NCI-H1694 (cell line): Measurements from ENCODE around the gene PLCH2.
A peak's percentile ranks its signal among the peaks of the same experiment; 100 is the strongest.

Source experiments
- DNase-seq: peaks from one replicate; lab custom pipeline; 2025; lab: John Stamatoyannopoulos, UW

The PLCH2 gene

DNA sequence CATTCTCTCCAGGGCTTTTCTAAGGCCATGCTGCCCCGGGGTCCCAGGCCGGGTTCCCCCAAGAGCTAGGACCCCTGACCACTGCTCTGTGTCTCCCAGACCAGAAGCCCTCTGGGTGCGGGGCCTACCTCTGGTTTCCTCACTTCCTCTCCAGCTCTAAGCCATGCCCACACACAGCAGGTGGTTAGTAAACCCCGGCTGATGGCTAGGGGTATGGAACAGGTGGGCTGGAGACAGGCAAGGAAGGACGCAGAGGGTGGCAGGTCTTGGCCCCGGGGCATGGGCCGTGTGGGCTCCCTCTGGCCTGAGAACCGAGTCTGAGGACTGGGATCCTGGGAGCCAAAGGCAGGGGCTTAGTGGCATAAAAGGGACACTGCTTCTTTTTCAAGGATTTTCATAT lies 15.9 kb upstream of the PLCH2 start:
- no peak for DNase-seq

DNA sequence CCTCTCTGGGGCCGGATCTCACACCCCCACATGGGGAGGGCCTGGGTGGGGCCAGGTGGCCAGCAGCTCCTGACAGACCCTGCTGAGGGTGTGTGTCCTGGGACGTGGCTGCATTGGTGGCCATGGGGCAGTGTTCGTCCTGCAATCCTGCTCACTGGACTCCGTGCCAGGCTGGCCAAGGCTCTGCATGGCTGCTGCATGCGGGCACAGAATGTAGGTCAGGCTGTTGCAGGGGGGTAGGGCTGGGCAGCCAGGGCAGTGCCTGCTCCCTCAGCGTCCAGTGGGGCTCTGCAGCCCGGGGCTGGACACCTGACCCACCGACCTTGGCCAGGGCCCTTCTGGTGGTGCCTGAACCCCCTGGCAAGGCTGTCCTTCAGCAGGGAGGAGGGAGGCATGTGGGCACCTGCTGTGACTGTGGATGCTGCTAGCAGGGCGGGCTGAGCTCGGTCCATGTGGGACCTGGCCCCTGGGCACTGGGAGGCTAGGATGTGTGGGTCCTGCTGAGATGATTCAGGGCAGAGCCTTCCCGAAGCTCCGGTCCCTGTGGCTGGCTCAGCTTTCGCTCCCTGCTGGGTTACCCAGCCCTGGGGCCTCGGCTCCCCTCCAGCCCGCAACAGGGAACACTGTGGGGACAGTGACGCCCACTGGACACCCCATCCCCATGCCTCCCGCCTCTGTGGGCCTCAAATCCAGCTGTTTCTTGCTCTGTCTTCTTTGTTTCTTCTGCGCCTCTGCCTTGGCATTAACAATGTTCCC lies 14.9 kb upstream of the PLCH2 start:
- no peak for DNase-seq

DNA sequence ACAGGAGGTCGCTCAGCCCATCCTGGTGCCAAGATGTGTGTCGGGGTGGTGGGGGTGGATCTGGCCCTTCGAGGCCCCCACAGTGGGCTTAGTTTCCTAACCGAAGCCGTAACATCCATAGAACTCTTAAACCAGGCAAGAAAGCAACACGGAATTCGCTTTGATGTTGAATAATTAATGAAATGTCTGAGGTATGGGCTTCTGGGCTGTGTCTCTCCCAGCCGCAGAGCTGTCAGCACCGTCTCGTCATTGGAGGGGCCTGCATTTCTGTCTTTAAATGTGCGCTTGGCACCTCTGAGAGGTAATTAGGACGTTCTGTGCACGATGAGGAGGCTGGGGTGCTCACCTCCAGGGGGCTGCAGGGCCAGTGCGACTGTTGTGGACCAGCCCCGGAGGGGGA lies 13.3 kb upstream of the PLCH2 start:
- DNase-seq = no peak

DNA sequence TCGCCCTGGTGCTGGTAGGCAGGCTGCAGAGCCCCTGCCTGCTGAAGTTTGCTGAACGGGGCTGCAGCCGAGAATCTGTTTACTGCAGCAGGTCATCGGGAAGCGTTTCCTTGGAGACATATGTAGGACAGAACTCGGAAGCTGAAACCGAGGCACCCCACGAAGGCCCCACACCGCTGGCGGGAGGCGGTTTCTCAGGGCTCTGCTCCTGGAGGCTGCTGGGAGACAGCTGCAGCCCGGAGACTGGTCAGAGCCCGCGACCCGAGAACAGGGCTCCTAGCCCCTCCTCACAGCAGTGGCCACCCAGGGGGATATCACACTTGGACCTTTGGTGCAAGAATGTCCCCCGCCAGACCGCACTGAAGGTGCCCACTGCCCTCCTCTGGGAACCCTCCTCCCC lies 12.7 kb upstream of the PLCH2 start:
- no peak for DNase-seq

DNA sequence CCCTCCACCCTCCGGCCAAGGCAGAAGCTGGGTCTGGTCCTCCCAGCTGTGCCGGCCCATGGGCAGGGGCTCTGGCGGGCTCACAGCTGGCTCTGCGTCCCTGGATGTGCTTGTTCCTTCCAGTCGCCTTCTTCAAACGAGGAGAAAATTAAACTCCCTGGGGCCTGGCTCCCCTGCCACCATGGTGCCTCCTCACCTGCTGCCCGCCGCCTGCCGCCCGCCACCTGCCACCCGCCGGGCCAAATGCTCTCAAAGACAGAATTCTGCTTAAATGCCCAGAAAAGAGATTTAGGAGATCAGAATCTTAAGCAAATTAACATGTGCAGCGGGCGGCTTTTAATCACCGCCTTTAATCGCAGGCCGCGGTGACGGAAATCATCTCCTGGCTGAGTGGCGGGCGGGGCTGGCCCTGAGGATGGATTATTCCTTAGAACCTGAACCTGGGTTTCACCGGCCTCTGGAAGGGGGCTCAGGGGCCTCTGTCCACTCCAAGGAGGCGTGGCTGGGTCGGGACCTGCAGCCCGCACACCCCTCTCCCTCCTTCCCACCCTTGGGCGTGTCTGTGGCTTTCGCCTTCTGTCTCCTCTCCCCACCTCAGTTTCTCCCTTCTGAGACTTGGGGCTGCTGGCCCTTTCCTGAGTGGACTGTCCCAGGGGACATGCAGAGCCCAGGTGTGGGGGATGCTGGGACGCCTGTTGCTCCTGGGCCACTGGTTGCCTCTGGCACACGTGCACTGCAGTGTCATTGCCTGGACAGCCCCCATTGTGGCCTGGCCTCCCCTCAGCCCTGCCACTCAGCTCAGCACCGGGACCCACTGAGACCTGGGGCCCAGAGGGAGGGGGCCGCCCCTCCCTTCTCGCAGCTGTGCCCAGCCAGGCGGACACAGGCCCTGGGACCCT lies 10.5 kb upstream of the PLCH2 start:
- no peak for DNase-seq

DNA sequence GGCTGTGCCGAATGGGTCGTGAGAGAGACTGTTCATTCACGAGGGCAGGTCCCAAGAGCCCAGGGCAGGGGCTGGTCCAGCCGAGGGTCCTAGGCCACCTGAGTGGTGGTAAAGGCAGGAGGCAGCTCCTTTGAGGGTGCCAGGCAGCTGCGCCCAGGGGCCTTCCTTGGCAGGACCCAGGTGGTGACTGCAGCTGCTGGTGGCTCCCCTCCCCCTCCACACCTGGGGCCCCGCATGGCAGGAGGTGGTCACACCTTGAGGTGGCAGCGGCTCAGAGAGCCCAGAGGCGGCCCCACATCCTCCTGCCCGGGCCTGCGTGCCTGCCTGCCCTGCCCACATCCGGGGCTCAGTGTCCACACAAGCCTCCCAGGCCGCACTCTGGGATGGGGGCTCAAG lies 9.8 kb upstream of the PLCH2 start:
- no peak for DNase-seq

DNA sequence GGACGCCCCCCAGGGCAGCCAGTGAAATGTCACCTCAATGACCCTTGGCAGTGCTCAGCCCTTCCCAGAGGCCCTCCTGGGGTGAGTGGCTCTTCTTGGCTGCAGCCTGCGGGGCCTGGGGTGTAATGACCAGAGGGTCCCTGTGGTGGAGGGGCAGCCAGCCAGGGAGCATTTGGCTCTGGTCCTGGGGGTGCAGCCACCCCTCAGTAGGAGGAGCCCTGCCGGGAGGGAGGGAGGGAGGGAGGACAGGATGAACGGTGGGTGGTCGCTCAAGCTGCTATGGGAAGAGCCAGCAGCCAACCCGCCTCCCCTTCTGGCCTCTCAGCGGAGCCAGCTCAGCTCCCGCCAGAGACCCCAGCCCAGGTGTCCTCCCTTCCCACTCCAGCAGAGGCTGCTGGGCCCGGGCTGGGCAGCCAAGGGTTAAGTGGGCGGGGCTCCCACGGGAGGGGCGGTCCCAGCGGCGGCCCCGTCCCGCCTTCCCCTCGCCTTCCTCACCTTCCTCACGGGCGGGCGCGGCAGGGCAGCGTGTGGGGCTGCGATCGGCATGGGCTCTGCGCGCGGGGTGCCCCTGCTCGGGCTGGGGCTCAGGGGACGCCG lies 9.0 kb upstream of the PLCH2 start:
- peak; percentile 28 for DNase-seq

DNA sequence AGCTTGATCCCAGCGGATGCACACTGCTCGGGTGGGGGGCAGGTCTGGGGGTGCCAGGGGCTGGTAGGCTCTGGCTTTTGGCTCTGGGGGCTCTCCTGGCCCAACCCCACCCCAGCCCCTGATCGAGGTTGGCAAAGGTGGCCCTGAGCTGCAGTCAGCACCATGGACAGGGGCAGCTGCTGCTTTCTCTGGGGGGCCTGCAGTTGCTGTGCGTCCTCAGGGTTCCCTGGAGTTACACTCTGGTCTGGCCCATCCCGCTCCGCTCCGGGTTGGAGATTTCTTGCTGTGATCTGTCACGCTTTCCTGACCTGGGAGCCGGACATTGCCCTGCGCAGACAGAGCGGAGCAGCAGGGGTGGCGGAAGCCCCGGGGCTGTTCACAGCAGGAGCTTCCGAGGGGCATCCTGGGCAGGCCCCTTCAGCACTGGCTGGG lies 8.0 kb upstream of the PLCH2 start:
- no peak for DNase-seq

DNA sequence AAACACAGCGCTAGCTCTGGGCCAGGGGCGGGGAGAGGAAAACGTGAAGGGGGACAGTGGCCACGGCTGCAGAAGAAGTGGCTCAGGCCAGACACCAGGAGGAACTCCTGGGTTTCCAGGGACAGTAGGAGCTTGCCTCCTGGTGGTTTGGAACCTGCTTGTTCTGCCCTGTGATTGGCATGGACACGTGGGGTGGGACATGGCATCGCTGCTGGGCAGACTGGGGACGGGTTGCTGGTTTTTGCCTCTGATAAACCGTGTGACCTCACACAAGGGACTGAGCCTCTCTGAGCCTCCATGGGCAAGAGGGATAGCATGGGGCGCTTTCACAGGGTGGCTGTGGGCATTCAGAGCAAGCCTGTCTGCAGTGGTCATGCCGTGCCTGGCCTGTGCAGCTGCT lies 7.5 kb upstream of the PLCH2 start:
- DNase-seq = no peak

DNA sequence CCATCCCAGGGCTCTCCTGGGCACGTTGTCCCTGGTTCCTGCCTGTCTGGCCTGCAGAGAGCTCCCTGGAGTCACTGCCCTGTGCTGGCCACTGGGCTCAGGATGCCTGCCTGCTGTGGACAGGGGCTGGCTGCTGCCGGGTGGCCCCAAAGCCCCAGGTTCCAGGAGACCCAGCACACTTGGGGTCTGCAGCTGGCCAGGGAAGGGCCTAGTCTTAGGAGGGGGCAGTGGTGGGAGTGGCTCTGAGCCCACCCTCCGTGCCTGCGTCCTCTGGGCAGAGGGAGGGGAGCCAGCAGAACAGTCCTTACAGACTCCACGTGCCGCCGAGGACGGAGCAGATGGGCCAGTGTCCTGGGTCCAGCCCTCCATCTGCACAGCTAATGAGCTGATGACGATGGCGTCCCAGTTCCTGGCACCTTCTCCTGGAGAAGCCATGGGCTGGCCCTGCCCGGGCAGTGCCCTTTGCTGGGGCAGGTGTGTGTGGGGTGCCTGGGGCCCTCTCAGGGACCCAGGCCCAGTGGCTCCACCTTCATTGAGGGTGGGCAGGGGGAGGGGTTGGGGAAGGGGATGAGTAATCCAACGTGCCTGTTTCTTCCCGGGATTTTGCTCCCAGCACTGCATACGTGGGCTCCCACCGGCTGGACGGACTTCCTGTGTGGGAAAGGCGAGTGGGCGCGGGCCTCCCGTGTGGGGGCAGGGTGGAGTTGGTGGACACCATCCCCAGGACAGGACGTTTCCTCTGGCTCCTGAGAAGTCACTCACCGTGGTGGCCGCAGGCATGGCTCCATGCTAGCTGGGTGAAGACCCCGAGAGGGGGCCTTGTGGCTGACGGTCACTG lies 6.8 kb upstream of the PLCH2 start:
- DNase-seq = no peak

DNA sequence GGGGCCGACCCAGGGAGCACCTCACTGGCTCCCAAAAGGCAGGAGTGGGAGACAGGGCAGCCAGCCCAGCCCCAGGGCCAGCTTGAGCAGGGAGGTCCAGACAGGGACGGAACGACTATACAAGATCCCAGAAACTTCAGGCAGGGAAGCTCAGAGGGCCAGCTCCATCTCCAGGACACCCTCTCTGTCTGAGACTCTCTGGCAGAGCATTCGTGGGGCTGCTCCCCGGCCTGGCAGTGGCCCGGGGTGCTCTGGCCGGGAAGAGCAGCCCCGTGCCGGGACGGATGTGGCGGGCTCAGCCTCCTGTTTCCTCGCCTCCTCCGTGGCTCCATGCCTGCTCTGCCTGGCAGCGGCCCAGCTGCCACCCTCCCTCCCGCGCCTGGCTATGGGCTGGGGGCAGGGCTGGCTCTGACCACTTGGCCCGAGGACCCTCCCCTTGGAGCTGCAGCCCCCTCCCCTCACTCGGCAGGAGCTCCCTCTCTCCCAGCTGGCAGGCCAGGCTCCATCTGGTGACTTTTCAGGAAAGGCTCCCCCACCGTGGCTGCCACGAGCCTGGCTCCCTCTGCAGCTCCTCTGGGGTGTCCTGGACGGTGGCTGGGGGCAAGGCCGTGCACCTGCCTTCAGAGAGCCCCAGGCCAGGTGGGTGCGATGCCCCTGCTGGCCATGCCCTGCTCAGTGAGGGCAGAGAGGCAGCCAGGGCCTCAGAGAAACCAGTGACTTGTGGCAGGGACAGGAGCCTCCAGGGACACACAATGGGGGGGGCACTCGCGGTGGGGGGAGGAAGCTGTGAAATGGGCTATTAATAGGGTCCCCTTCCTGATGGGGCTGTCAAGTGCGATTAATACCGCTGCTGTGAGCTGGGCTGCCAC lies 5.6 kb upstream of the PLCH2 start:
- DNase-seq = peak; percentile 54

DNA sequence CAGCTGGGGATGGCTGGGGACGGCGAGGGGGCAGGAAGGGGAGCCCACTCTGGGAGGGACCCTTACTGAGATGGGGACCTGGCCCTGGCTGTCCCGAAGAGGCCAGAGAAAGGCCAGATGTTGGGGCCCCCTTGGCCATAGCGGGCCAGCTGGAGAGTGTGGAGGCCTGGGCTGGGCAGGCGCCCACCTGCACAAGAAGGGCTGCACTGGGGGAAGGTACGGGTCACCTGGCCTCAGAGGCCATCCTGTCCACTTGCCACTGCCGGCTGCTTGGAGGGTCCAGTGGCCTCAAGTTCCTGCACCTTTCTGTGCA lies 5.0 kb upstream of the PLCH2 start:
- no peak for DNase-seq

DNA sequence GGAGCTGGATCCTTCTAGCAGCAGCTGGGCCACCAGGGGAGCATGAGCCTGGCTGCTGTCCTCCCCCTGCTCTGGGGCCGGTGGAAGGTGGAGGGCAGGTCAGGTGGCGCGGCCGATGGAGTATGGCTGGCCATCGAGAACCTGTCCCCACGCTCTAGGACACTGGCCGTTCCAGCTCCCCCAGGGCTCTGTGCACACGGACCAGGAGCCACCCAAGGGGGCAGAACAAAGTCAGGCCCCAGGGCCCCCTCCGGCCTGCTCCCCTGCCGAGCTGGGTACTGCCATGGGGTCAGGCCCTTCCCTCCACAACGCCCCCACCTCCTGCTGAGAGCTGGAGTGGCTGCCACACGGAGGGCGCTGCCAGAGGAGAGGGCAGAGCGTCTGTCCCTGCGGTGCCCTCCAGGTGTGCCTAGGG lies 4.5 kb upstream of the PLCH2 start:
- no peak for DNase-seq

DNA sequence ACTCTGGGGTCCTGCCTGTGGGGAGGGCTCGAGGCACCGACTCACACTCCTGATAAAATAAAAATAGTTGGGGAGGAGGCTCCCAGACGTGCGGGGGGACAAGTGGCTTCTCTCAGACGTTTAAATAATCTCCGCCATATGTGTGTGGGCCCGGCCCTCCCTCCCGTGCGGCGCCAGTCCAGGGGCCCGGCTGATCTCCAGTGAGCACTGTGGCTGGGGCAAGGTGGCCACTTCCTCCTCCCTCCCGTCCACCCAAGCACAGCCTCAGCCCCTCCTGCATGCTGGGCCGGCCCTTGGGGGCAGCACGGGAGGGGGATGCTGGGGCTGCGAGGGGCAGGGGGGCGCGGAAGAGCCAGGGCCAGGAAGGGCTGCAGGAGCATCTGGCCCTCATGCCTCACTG lies 4.0 kb upstream of the PLCH2 start:
- DNase-seq = no peak

DNA sequence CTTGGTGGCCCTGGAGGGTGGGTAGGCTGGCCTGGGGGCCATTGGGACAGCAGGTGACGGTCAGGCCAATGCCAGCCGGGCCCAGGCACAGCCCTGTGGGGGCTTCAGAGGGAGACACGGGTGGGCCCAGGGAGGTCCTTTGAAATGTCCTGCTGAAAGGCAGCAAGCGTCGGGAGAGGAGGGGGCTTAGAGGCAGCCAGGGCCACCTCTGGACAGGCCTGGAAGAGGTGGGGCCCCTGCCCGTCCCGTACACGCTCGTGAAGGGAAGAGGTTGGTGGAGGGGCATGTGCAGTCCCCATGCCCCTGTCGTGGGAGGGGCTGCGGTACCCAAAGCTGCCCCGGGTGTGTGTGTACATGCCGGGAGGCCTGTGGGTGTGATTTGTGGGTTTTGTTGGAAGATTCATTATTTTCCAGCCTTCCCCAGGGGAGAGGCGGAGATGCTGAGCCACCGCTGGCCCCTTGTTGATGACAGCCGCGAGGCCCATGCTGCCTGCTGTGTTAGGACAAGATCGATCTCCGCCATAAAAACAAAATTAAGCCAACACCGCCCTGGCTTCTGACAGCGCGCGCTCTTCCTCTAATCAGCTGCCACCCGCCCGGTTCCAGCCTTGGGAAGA lies 3.4 kb upstream of the PLCH2 start:
- DNase-seq = no peak

DNA sequence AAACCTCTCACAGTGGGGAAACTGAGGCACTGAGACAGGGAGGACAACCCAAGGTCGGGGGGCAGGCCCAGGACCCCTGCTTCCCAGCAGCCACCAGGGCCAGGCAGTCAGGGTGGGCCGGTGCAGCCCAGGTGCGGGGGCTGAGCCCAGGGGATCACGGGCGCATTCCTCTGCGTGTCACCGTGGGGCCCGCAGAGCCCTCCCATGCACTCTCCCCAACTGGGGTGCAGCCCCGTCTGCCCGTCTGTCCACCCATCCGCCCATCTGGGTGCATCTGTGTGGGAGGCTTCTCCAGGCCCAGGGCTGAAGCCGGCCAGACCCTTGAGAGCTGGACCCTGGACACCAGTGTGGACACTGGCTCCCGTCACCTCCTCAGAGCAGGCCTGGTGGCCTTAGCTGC lies 2.9 kb upstream of the PLCH2 start:
- no peak for DNase-seq

DNA sequence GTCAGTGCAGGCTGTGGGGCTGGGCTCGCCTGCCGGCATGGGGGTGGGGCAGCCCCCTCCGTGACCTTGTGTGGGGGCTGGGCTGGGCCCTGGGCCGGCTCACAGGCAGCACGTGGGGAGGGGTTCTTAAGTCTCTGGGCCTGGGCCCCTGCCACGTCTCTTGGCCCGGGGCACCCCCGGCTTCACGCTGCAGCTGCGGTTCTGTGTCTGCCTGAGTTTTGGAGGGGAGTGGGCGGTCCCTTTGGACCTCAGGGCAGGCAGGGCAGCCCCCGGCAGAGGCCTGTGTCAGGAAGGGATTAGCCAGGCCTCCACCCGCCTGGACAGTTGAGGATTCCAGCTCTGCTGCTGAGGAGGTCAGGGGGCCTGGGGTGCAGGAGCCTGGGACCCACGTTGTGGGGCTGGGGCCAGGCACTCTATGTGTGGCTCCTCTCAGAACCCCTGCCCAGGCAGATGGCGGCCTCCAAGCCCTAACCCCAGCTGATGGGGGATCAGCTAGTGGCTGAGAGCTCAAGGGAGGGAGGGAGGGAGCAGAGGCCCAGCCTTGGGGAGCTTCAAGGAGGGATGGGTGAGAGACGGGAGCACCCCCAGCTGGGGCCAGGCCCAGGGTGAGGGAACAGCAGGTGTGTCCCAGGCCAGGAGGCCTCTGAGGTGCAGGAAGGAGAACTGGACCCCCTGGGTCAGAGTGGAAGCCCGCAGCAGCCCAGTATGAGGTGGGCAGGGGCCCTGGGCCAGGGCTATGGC lies 1.8 kb upstream of the PLCH2 start:
- DNase-seq = no peak

DNA sequence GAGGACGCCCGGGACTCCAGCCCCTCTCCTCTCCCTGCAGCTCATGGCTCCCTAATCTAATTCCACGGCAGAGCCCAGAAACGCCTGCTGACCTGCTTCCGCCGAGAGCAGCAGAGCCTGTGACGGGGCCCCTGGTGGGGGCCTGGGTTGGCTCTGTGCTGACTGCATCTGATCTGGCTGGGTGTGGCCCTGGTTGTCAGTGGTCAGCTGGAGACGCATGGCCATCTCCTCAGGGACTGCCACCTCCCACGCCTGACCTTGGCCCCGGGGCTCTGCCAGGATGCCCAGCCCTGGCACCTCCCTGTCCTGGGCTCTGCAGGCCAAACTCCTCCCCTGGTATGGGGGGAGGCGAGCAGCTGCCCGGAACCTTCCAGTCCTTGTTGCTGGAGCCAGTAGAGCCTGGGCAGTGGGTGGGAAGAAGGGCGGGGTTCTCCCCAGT lies 1.1 kb upstream of the PLCH2 start:
- no peak for DNase-seq

DNA sequence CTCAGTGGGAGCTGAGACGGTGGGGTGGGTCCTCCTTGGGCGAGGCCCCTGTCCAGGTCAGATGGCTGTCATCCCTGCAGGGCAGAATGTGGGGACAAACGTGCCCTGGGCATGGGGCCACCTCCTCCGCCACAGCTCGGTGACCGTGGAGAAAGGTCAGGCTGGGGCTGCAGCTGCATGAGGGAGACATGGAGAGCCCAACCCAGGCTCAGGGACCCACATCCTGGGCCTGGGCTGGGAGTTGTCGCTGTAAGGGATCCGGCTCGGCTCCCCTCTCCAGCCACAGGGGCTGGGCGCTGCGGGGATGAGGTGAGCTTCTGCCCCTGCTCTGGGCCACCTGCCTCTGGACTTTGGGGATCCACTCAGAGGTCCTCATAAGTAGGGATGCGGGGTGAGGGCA lies 518 bp upstream of the PLCH2 start:
- DNase-seq = no peak

DNA sequence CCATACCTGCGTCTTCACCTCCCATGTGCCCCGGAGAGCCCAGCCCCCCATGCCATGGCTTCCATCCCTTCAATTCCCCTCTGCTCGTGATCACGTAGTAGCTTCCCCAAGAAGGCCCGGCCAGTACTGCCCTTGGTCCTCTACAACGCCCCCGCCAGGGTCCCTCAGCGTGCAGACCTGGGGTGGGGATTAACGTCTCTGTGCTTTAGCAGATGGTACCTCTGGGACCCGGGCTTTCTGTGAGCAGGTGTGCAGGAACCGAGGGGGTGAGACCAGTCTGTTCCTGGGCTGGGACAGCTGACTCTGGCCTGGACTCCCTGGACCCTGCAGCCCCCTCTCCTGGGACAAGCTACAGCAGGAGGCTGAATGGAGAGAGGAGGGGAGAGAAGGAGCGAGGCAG lies 1.2 kb downstream of the PLCH2 start:
- no peak for DNase-seq
